Activated CD4-positive, alpha-beta T cell treated with anti-CD3 and anti-CD28 coated beads for 48 hours (primary cell): ENCODE data around the gene LGALS9B.
"Not testable (repeated sequence)": the region's sequence is repeated elsewhere in the genome, so short reads cannot be mapped to it uniquely, and the experiment has no call there.

Source experiments
- DNase-seq: peaks from one replicate; pipeline ENCODE4 v3.0.0-alpha.2; 2020

Gene LGALS9B

GRCh38 chr17:20466553-20466952 lies 786 bp downstream of the LGALS9B start:
- not testable (repeated sequence) for DNase-seq

GRCh38 chr17:20465535-20465934 lies 1.8 kb downstream of the LGALS9B start:
- DNase-seq: not testable (repeated sequence)

- not testable (repeated sequence) for DNase-seq
Measured at GRCh38 chr17:20464854-20465414, 2.4 kb downstream of the LGALS9B start.

- DNase-seq: not testable (repeated sequence)
Measured at GRCh38 chr17:20462158-20462557, 5.2 kb downstream of the LGALS9B start.

- not testable (repeated sequence) for DNase-seq
Measured at GRCh38 chr17:20457848-20458381, 9.4 kb downstream of the LGALS9B start.

GRCh38 chr17:20455106-20455505 lies 12.2 kb downstream of the LGALS9B start:
- DNase-seq: not testable (repeated sequence)

GRCh38 chr17:20453820-20454434 lies 13.4 kb downstream of the LGALS9B start:
- not testable (repeated sequence) for DNase-seq

GRCh38 chr17:20450852-20451251 lies 16.5 kb downstream of the LGALS9B start:
- peak; percentile 53 for DNase-seq

GRCh38 chr17:20447534-20448321 lies 19.6 kb downstream of the LGALS9B start:
- DNase-seq: not testable (repeated sequence)

GRCh38 chr17:20446895-20447294 lies 20.4 kb downstream of the LGALS9B start:
- not testable (repeated sequence) for DNase-seq

GRCh38 chr17:20444581-20445236 lies 22.6 kb downstream of the LGALS9B start:
- DNase-seq: not testable (repeated sequence)

- not testable (repeated sequence) for DNase-seq
Measured at GRCh38 chr17:20444173-20444572, 23.2 kb downstream of the LGALS9B start.

GRCh38 chr17:20443632-20444031 lies 23.7 kb downstream of the LGALS9B start:
- DNase-seq: not testable (repeated sequence)

GRCh38 chr17:20440665-20441064 lies 26.7 kb downstream of the LGALS9B start:
- DNase-seq: not testable (repeated sequence)

GRCh38 chr17:20435166-20435565 lies 32.2 kb downstream of the LGALS9B start:
- not testable (repeated sequence) for DNase-seq

- not testable (repeated sequence) for DNase-seq
Measured at GRCh38 chr17:20433382-20433781, 34.0 kb downstream of the LGALS9B start.

GRCh38 chr17:20427264-20427663 lies 40.1 kb downstream of the LGALS9B start:
- DNase-seq: not testable (repeated sequence)

- DNase-seq: not testable (repeated sequence)
Measured at GRCh38 chr17:20422826-20423225, 44.5 kb downstream of the LGALS9B start.

- DNase-seq: not testable (repeated sequence)
Measured at GRCh38 chr17:20418838-20419237, 48.5 kb downstream of the LGALS9B start.

GRCh38 chr17:20417492-20418080 lies 49.8 kb downstream of the LGALS9B start:
- DNase-seq: not testable (repeated sequence)

GRCh38 chr17:20416381-20416911 lies 50.9 kb downstream of the LGALS9B start:
- DNase-seq: not testable (repeated sequence)

GRCh38 chr17:20415479-20415878 lies 51.9 kb downstream of the LGALS9B start:
- DNase-seq: not testable (repeated sequence)
